GM12878 (cell line): ENCODE results near the gene DMAC2. TPM values are rescaled to one million over a fixed set of nuclear protein-coding genes. Genes with fewer than 3 reads are reported as not detected.

Source experiments
- ATAC-seq: fragments of 200-7000 bp; cut with Tn5 transposase; 3 replicates; pipeline ENCODE4 v1.9.1; 2020; ENCODE audit warnings: mild to moderate bottlenecking, moderate library complexity
- BruUV-seq: library from RNA; stranded (reverse); fragments of 400-500 nt; replicated peaks from 2 replicates; lab custom pipeline; 2021; lab: Mats Ljungman, UMichigan
- CTCF ChIA-PET: fragments of 300-600 bp; sonication (Branson Sonifier 250); formaldehyde crosslinking; extraction: SDS; loops from one replicate; lab custom pipeline; 2021; ENCODE audit warnings: inconsistent platforms; lab: Yijun Ruan, JAX
- POLR2A ChIA-PET: fragments of 350-600 bp; formaldehyde crosslinking; extraction: SDS; loops from one replicate; lab custom pipeline; 2021; ENCODE audit warnings: inconsistent platforms; lab: Charles Lee
- RAD21 ChIA-PET: fragments of 300-600 bp; sonication (Branson Sonifier 250); formaldehyde crosslinking; loops from one replicate; lab custom pipeline; 2023; ENCODE audit warnings: antibody characterized with exemption; ENCODE audit not compliant: unreplicated experiment; lab: Charles Lee
- SMC1A ChIA-PET: fragments of 300-600 bp; sonication (Branson Sonifier 250); formaldehyde crosslinking; loops from one replicate; lab custom pipeline; 2023; ENCODE audit not compliant: unreplicated experiment, uncharacterized antibody; lab: Charles Lee
- DNase-seq: peaks from one replicate; pipeline ENCODE4 v3.0.0-alpha.2; 2011; ENCODE audit warnings: low read depth, low spot score
- FAIRE-seq: peaks from 3 replicates; lab custom pipeline; 2011; peaks lifted over from hg19 to GRCh38; lab: Jason Lieb, UNC
- H2AFZ ChIP-seq: 2 replicates; pipeline ENCODE4 v1.6.0; 2011; ENCODE audit warnings: low read depth, low read length, control low read depth; ENCODE audit not compliant: control insufficient read depth
- H3K27ac ChIP-seq: 2 replicates; pipeline ENCODE4 v1.5.1; 2011; ENCODE audit warnings: control low read depth; ENCODE audit not compliant: control insufficient read depth, insufficient read depth
- H3K27me3 ChIP-seq, 2 experiments: replicated peaks in 1 of 2; 2 replicates each; pipeline versions ENCODE4 v1.6.0 to v1.6.1; 2011; ENCODE audit warnings: low read length in 1 of 2; ENCODE audit not compliant: control insufficient read depth in 2 of 2, insufficient read depth in 2 of 2
- H3K36me3 ChIP-seq, 2 experiments: 2 replicates each; pipeline ENCODE4 v1.5.1; 2011; ENCODE audit warnings: low read length in 1 of 2; ENCODE audit not compliant: control insufficient read depth in 2 of 2, insufficient read depth in 2 of 2
- H3K4me1 ChIP-seq: 2 replicates; pipeline ENCODE4 v1.6.1; 2011; ENCODE audit warnings: mild to moderate bottlenecking, low read length, moderate library complexity, mixed read lengths; ENCODE audit not compliant: control insufficient read depth, insufficient read depth
- H3K4me2 ChIP-seq: 2 replicates; pipeline ENCODE4 v1.6.0; 2011; ENCODE audit warnings: control low read depth; ENCODE audit not compliant: control insufficient read depth, insufficient read depth
- H3K4me3 ChIP-seq: fragments of 200-600 bp; sonication (generic); 2 replicates; pipeline ENCODE4 v1.5.1; 2016
- H3K79me2 ChIP-seq: 2 replicates; pipeline ENCODE4 v1.6.0; 2011; ENCODE audit warnings: low read length; ENCODE audit not compliant: control insufficient read depth, insufficient read depth
- H3K9ac ChIP-seq: 2 replicates; pipeline ENCODE4 v1.8.0; 2011; ENCODE audit warnings: low read length, control low read depth, mixed read lengths; ENCODE audit not compliant: control insufficient read depth, insufficient read depth
- H3K9me3 ChIP-seq: replicated peaks from 3 replicates; pipeline ENCODE4 v1.5.1; 2011; ENCODE audit warnings: mild to moderate bottlenecking, low read length; ENCODE audit not compliant: control insufficient read depth, insufficient read depth
- H4K20me1 ChIP-seq: 2 replicates; pipeline ENCODE4 v1.6.0; 2011; ENCODE audit not compliant: control insufficient read depth, insufficient read depth
- FOXM1 ChIP-seq: IDR thresholded peaks from 2 replicates; pipeline ENCODE4 v1.6.1; 2012; ENCODE audit warnings: low read depth, mild to moderate bottlenecking, inconsistent platforms, low read length, moderate library complexity
- MTA3 ChIP-seq: IDR thresholded peaks from 2 replicates; pipeline ENCODE4 v1.6.1; 2012; ENCODE audit warnings: low read length, inconsistent platforms, borderline replicate concordance
- SMC3 ChIP-seq: IDR thresholded peaks from 2 replicates; pipeline ENCODE4 v1.6.1; 2011; ENCODE audit warnings: low read length, improper control_type of control experiment, borderline replicate concordance
- ZNF622 ChIP-seq: fragments of 450-650 bp; IDR thresholded peaks from 2 replicates; pipeline ENCODE4 v1.6.1; 2017; ENCODE audit warnings: mild to moderate bottlenecking, inconsistent platforms
- WGBS: methylation state at CpG from one replicate; pipeline ENCODE4 v1.1.6; 2016; ENCODE audit warnings: low lambda C conversion rate; ENCODE audit not compliant: insufficient replicate concordance, insufficient coverage; ENCODE audit errors: missing lambda C conversion rate; 5-methylcytosine and 5-hydroxymethylcytosine counted together
- in situ Hi-C: fragments of 300-500 bp; cut with MboI; formaldehyde crosslinking; loops from 9 replicates; pipeline ENCODE4 v1.14.3; 2018; ENCODE audit warnings: mixed read lengths
- intact Hi-C: fragments of 100-400 bp; cut with micrococcal nuclease; formaldehyde crosslinking; loops from one replicate; pipeline ENCODE4 v1.14.2; 2022; ENCODE audit not compliant: unreplicated experiment
- polyA plus RNA-seq, 11 experiments: library from polyadenylated mRNA; depleted of rRNA in 4 of 11; unstranded in 6 of 11; stranded (reverse) in 5 of 11; fragments of >200 nt; fragmentation: Nextera tagmentation in 4 of 11; fragmentation: Illumina TruSeq in 1 of 11; extraction: Ambion mirVana in 4 of 11; extraction: Trizol in 1 of 11; gene quantifications; 1 replicate in 1 of 11; 2 replicates in 10 of 11; pipeline versions ENCODE4 v1.2.1 to v1.2.3, GENCODE V29; 2011 to 2016; ENCODE audit warnings: inconsistent platforms in 2 of 11, missing spikeins in 2 of 11, low read depth in 1 of 11
- total RNA-seq, 4 experiments: library from RNA; depleted of rRNA in 3 of 4; stranded (reverse); fragments of >200 nt in 3 of 4; fragmentation: Illumina TruSeq in 1 of 4; extraction: Trizol in 1 of 4; gene quantifications; 2 replicates each; pipeline versions ENCODE4 v1.2.1 to v1.2.3, GENCODE V29; 2013 to 2021
- TF ChIP-seq, protein P1 (sequence below), 3 experiments: IDR thresholded peaks in 2 of 3; conservative IDR thresholded peaks in 1 of 3; 2 replicates each; pipeline ENCODE4 v1.5.1; 2011; ENCODE audit warnings: low read depth in 3 of 3, low read length in 3 of 3, mild to moderate bottlenecking in 3 of 3, control low read depth in 2 of 3, moderate library complexity in 2 of 3, inconsistent platforms in 1 of 3, mixed read lengths in 1 of 3; ENCODE audit not compliant: control insufficient read depth in 2 of 3, insufficient read depth in 1 of 3; ENCODE audit errors: extremely low read depth in 1 of 3
- TF ChIP-seq, protein P2 (sequence below): fragments of 450-650 bp; IDR thresholded peaks from 2 replicates; pipeline ENCODE4 v1.6.1; 2017; ENCODE audit warnings: antibody characterized with exemption, mild to moderate bottlenecking, moderate library complexity
- TF ChIP-seq, protein P3 (sequence below): IDR thresholded peaks from 2 replicates; pipeline ENCODE4 v1.6.1; 2011; ENCODE audit warnings: borderline replicate concordance, low read depth, mild to moderate bottlenecking, moderate library complexity, mixed read lengths, low read length; ENCODE audit not compliant: insufficient read depth; ENCODE audit errors: extremely low read length

The DMAC2 gene
- total and polyA plus RNA-seq, 10 of the 15 experiments (the other 5 are each of a cell fraction or from before 2014, with no cell fraction given): 10.8 to 57.2 (median 42.7) TPM

DNA sequence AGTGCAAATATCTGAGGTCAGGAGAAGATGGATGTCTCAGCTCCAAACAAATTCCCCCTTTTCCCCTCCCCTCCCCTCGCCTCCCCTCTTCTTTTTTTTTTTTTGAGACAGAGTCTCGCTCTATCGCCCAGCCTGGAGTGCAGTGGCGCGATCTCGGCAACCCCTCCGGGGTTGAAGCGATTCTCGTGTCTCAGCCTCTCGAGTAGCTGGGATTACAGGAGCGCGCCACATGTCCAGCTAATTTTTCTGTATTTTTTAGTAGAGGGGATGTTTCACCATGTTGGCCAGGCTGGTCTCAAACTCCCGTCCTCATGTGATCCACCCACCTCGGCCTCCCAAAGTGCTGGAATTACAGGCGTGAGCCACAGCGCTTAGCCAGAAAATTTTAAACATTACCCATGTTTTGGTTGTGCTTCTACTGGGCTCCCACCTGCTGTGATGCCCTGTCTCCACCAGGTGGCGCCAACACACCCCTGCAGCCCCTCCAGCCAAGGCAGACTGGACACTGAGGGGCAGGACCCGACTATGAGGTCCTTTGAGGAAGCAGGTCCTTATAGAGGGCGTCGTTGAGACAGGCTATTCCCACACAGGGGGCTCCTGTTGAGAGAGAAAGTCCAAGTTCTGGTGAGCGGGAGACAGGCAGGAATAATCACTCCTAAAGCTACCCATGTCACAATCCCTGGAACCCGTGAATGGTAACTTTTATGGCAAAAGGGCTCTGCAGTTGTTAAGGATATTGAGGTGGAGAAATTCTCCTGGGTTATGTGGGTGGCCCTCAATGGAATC is 9.6 kb upstream of the DMAC2 start (continued):
- TF ChIP-seq, protein P1, sequence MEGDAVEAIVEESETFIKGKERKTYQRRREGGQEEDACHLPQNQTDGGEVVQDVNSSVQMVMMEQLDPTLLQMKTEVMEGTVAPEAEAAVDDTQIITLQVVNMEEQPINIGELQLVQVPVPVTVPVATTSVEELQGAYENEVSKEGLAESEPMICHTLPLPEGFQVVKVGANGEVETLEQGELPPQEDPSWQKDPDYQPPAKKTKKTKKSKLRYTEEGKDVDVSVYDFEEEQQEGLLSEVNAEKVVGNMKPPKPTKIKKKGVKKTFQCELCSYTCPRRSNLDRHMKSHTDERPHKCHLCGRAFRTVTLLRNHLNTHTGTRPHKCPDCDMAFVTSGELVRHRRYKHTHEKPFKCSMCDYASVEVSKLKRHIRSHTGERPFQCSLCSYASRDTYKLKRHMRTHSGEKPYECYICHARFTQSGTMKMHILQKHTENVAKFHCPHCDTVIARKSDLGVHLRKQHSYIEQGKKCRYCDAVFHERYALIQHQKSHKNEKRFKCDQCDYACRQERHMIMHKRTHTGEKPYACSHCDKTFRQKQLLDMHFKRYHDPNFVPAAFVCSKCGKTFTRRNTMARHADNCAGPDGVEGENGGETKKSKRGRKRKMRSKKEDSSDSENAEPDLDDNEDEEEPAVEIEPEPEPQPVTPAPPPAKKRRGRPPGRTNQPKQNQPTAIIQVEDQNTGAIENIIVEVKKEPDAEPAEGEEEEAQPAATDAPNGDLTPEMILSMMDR (IDR thresholded peaks at IDR 0.05 in 2 of 3, conservative IDR thresholded peaks at IDR 0.05 in 1 of 3; ENCODE audit: control insufficient read depth in 2 of 3, extremely low read depth in 1 of 3, insufficient read depth in 1 of 3, low read depth in 3 of 3, low read length in 3 of 3): peak; percentile 94 to 97 (median 97)
- TF ChIP-seq FOXM1: 0 out of 2 replicates have a peak, but pooled peaks have one; percentile 16

DNA sequence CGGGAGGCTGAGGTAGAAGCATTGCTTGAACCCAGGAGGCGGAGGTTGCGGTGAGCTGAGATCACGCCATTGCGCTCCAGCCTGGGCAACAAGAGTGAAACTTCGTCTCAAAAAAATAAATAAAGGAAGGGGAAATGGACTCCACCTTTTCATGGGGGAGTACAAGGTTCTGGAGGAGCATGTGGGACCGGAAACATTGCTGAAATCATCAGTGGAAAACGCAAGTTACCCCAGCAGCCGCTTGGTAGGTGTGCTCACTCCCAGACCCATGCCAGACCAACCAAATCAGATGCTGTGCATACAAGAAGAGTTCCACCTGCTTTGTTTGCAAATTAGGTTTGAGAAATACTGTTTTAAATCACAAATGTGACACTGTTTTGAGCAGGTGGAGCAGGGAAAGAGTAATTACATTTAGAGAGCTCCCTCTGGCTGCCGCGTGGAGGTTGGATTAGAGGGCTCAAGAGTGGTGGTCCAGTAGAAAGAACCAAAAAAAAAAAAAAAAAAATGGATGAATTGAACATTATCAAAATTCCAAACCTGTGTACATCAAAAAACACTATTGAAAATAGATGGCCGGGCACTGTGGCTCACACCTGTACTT is 8.1 kb upstream of the DMAC2 start:
- intact Hi-C loops (loop anchor here (5.0 kb wide), 1 partner anchor 96 kb away; the partner anchor contains the start of gene TGFB1), in situ Hi-C loops (loop anchor here (10.0 kb wide), 2 partner anchors 87 to 127 kb away; partner anchors contain the start of gene CEACAM21)
- Histone ChIP-seq H3K4me3 (no peak overlapping the region), H3K27ac (no peak overlapping the region), H3K27me3 (no peaks in the 10 kb centered on the region), H3K4me1 (no peaks in the 10 kb centered on the region; the same call in 1 of the 2 replicates), H3K36me3 (no peaks in the 10 kb centered on the region), H2AFZ (no peak overlapping the region), H4K20me1 (no peaks in the 10 kb centered on the region), H3K79me2 (no peaks in the 10 kb centered on the region), H3K9ac (no peak overlapping the region), H3K9me3 (no peaks in the 10 kb centered on the region), H3K4me2 (no peak overlapping the region)
- FAIRE-seq: no peak
- ATAC-seq: no peak
- SMC1A ChIA-PET: interaction anchor here (1.0 to 5.1 kb wide), 9 partner anchors 8 to 244 kb away, joined by 3 to 69 read pairs (median 9); partner anchors contain the start of gene DMAC2
- POLR2A ChIA-PET: no interaction called here
- TF ChIP-seq MTA3 (no peak), SMC3 (no peak), ZNF622 (no peak)
- TF ChIP-seq, protein P1 (IDR thresholded peaks at IDR 0.05 in 2 of 3, conservative IDR thresholded peaks at IDR 0.05 in 1 of 3; ENCODE audit: control insufficient read depth in 2 of 3, extremely low read depth in 1 of 3, insufficient read depth in 1 of 3, low read depth in 3 of 3, low read length in 3 of 3): peak in 2 of 3 experiments; percentile 6 to 10; a peak in 1 of 6 replicates
- TF ChIP-seq, protein P2, sequence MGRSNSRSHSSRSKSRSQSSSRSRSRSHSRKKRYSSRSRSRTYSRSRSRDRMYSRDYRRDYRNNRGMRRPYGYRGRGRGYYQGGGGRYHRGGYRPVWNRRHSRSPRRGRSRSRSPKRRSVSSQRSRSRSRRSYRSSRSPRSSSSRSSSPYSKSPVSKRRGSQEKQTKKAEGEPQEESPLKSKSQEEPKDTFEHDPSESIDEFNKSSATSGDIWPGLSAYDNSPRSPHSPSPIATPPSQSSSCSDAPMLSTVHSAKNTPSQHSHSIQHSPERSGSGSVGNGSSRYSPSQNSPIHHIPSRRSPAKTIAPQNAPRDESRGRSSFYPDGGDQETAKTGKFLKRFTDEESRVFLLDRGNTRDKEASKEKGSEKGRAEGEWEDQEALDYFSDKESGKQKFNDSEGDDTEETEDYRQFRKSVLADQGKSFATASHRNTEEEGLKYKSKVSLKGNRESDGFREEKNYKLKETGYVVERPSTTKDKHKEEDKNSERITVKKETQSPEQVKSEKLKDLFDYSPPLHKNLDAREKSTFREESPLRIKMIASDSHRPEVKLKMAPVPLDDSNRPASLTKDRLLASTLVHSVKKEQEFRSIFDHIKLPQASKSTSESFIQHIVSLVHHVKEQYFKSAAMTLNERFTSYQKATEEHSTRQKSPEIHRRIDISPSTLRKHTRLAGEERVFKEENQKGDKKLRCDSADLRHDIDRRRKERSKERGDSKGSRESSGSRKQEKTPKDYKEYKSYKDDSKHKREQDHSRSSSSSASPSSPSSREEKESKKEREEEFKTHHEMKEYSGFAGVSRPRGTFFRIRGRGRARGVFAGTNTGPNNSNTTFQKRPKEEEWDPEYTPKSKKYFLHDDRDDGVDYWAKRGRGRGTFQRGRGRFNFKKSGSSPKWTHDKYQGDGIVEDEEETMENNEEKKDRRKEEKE: no peak
- TF ChIP-seq, protein P3, sequence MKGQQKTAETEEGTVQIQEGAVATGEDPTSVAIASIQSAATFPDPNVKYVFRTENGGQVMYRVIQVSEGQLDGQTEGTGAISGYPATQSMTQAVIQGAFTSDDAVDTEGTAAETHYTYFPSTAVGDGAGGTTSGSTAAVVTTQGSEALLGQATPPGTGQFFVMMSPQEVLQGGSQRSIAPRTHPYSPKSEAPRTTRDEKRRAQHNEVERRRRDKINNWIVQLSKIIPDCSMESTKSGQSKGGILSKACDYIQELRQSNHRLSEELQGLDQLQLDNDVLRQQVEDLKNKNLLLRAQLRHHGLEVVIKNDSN: no peak
- no peak for DNase-seq
- RAD21 ChIA-PET: interaction anchor here (0.7 to 5.5 kb wide), 8 partner anchors 9 to 680 kb away, joined by 3 to 56 read pairs (median 8); partner anchors contain the start of gene DMAC2
- 51% methylated on average over 12 of the region's 12 CpGs for WGBS
- no TSS peak for BruUV-seq
- CTCF ChIA-PET: interaction anchor here (0.6 to 10.9 kb wide), 10 partner anchors 9 to 149 kb away, joined by 3 to 314 read pairs (median 12); partner anchors contain the start of gene DMAC2
